GM12872 (cell line): ENCODE measurements around the gene MSI2.

Experiments used
- TF ChIP-seq, protein P1 (sequence below): IDR thresholded peaks from 3 replicates; pipeline ENCODE4 v1.5.1; 2011; ENCODE audit warnings: low read depth, mild to moderate bottlenecking, low read length, moderate library complexity; ENCODE audit not compliant: insufficient read depth

Gene MSI2

GRCh38 chr17:57537524-57538410 lies 281.4 kb downstream of the MSI2 start:
- TF ChIP-seq, protein P1, sequence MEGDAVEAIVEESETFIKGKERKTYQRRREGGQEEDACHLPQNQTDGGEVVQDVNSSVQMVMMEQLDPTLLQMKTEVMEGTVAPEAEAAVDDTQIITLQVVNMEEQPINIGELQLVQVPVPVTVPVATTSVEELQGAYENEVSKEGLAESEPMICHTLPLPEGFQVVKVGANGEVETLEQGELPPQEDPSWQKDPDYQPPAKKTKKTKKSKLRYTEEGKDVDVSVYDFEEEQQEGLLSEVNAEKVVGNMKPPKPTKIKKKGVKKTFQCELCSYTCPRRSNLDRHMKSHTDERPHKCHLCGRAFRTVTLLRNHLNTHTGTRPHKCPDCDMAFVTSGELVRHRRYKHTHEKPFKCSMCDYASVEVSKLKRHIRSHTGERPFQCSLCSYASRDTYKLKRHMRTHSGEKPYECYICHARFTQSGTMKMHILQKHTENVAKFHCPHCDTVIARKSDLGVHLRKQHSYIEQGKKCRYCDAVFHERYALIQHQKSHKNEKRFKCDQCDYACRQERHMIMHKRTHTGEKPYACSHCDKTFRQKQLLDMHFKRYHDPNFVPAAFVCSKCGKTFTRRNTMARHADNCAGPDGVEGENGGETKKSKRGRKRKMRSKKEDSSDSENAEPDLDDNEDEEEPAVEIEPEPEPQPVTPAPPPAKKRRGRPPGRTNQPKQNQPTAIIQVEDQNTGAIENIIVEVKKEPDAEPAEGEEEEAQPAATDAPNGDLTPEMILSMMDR: no peak

- TF ChIP-seq, protein P1: no peak
Measured at GRCh38 chr17:57538736-57539456, 282.6 kb downstream of the MSI2 start.

DNA sequence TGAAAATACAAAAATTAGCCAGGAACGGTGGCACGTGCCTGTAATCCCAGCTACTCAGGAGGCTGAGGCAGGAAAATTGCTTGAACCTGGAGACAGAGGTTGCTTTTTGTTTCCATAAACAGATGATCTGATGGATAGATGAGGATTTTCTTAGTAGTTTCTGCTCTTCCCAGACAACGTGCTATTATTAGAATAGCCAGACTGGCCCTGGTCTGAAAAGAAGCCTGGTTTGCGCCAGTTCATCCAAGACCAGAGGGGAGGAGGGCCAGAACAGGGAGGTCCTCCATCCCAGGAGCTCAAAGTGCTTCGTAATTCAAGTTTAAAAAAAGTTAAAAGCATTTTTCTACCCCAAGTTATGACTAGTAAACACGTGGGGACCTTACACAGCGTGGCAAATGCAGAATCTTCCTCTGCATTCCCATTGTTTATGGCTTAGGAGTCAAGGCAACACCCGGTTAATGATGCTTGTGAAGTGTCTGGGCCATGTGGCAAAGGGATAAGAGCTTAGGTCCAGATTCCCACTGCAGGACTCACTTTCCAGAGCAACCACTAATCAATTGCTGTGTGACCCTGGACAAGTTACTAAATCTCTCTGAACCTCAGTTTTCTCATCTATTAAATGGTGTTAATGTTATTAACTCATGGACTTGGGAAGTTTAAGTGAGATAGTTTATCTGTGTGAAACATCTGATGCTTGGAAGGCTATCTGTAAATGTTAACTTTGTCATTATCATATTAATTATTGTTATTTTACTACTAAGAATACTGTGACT lies 283.4 kb downstream of the MSI2 start:
- TF ChIP-seq, protein P1: no peak

- TF ChIP-seq, protein P1: no peak
Measured at GRCh38 chr17:57540596-57540995, 284.3 kb downstream of the MSI2 start.

GRCh38 chr17:57541049-57541448 lies 284.7 kb downstream of the MSI2 start:
- TF ChIP-seq, protein P1: no peak

- TF ChIP-seq, protein P1: 0 out of 3 replicates have a peak, but pooled peaks have one; percentile 1
Measured at GRCh38 chr17:57541472-57542394, 285.4 kb downstream of the MSI2 start.
